ENCODE measurements around the gene GUCY2C.
A peak's percentile ranks its signal among the peaks of the same experiment; 100 is the strongest.

Gene GUCY2C

DNA sequence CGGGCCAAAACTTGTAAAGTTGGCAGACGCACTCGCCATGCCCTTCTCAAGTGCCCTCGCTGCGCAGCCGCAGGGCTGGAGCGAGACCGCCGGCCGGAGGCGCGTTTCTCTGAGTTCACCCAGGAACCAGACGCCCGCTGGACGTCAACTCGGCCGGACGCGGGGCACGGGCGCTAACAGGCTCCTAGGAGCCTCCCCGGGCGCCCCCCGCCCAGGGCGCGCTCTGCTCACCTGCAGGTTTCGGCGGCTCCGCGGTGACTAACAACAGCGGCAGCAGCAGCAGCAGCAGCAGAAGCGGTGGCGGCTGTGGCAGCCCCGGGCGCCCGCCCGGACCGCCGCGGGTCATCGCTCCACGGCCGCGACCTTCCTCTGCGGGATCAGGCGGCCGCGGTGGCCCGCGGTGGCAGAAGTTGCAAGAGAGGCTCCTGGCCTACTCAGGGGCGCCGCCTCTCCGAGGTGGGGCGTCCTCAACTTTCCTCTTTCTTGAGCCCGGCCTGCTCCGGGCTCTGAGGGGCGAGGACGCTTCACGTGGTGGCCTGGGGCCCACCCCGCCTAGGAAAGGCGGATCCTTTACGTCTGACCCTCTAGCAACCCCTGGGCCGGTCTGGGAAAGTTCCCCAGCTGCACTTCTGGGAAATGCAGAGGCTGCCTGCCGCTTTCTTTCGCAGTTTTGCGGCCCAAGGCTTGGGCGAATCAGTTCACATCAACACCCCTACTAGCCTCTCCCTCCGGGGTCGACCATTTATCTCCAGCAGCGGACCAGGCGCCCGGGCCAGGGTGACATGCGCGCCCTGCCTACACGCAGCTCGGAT, 128.8 kb downstream of the GUCY2C start, which contains the start of gene PLBD1:
Gene PLBD1, minus strand, starts transcription at position 533 of the 812 bp plus-strand sequence. Its CDS starts 187 bp downstream, at position 346.
- DNase-seq = peak in 9 of 14 donors; percentile 14 to 68 (median 44)

DNA sequence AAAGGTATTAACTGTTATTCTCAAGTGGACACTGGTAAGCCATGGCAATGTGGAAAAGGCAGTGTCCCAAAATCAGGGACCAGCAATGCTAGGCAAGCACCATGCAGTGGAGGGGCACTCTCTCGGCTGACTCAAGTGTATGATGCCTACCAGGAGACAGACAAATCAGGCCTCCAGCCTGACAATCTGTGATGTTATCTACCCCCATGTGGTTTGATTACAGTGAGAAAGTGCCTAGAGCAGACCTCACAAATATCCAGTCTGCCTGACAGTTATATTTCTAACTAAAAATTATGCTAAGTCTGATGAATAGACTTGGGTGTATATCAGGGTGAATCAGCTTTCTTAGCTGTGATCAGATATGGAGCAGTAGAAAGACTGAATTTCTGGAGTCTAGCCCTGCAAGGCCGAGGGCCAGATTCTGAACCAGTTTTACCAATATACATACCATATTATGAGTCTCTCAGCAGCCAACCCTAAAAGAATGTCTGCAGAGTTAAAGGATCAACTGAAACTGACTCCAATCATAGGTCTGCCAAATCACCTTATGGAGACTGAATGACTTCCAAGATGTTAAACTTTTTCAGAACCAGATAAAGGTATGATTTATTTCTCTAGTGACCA, 132.0 kb downstream of the GUCY2C start:
- DNase-seq = no peak

DNA sequence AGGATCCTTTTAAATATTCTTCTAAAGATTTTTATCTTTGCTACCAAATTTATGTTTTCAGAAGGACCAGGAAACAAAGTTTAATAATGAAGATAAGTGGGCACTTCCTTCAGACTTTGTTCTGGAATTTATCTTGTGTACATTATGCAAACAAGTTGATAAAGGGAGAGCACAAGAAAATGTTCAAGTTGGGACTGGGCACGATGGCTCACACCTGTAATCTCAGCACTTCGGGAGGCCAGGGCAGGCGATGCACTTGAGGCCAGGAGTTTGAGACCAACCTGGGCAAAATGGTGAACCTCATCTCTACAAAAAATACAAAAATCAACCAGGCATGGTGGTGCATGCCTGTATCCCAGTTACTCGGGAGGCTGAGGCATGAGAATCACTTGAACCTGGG, 133.4 kb downstream of the GUCY2C start:
- no peak for DNase-seq

Data from C1 segment of cervical spinal cord (tissue), 14 donors.